Measurements from ENCODE around the gene FOXN3.

The FOXN3 gene

GRCh38 chr14:89430391-89431236 lies 13.6 kb upstream of the FOXN3 start:
- DNase-seq (ENCODE audit: low spot score) = peak; percentile 82
- TF ChIP-seq CTCF (IDR thresholded peaks at IDR 0.05; ENCODE audit: extremely low read depth, missing control alignments) = no peak

GRCh38 chr14:89429199-89430181 lies 12.5 kb upstream of the FOXN3 start:
- no peak for DNase-seq (ENCODE audit: low spot score)
- TF ChIP-seq CTCF (IDR thresholded peaks at IDR 0.05; ENCODE audit: extremely low read depth, missing control alignments) = no peak

GRCh38 chr14:89428546-89429198 lies 11.6 kb upstream of the FOXN3 start:
- no peak for DNase-seq (ENCODE audit: low spot score)
- TF ChIP-seq CTCF (IDR thresholded peaks at IDR 0.05; ENCODE audit: extremely low read depth, missing control alignments) = no peak

- DNase-seq (ENCODE audit: low spot score) = no peak
These were observed 11.1 kb upstream of the FOXN3 start for GRCh38 chr14:89428173-89428523.

GRCh38 chr14:89427426-89428172 lies 10.6 kb upstream of the FOXN3 start:
- DNase-seq (ENCODE audit: low spot score) = no peak
- no peak for TF ChIP-seq CTCF (IDR thresholded peaks at IDR 0.05; ENCODE audit: extremely low read depth, missing control alignments)

More at GRCh38 chr14:89428173-89428523, 11.1 kb upstream of the FOXN3 start:
- TF ChIP-seq CTCF (IDR thresholded peaks at IDR 0.05; ENCODE audit: extremely low read depth, missing control alignments) = no peak

- no peak for DNase-seq (ENCODE audit: low spot score)
- TF ChIP-seq CTCF (IDR thresholded peaks at IDR 0.05; ENCODE audit: extremely low read depth, missing control alignments) = no peak
These were observed 8.9 kb upstream of the FOXN3 start for GRCh38 chr14:89425931-89426330.
